ENCODE measurements around the gene FRMD4A. TPM values are rescaled to one million over a fixed set of nuclear protein-coding genes. Genes with fewer than 3 reads are reported as not detected.

FRMD4A gene
- total and polyA plus RNA-seq, 2 experiments from 2014 or later, result 5.4 to 10.3 TPM

- no peaks in the 10 kb centered on the region for H3K9me3 ChIP-seq (ENCODE audit: low read depth)
- DNase-seq (ENCODE audit: low spot score), result no peak
- no peaks in the 10 kb centered on the region for H3K9me2 ChIP-seq (replicated peaks; ENCODE audit: insufficient read depth)
- H2AFZ ChIP-seq, result no peak overlapping the region
- TF ChIP-seq, protein P1, sequence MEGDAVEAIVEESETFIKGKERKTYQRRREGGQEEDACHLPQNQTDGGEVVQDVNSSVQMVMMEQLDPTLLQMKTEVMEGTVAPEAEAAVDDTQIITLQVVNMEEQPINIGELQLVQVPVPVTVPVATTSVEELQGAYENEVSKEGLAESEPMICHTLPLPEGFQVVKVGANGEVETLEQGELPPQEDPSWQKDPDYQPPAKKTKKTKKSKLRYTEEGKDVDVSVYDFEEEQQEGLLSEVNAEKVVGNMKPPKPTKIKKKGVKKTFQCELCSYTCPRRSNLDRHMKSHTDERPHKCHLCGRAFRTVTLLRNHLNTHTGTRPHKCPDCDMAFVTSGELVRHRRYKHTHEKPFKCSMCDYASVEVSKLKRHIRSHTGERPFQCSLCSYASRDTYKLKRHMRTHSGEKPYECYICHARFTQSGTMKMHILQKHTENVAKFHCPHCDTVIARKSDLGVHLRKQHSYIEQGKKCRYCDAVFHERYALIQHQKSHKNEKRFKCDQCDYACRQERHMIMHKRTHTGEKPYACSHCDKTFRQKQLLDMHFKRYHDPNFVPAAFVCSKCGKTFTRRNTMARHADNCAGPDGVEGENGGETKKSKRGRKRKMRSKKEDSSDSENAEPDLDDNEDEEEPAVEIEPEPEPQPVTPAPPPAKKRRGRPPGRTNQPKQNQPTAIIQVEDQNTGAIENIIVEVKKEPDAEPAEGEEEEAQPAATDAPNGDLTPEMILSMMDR (IDR thresholded peaks at IDR 0.05; ENCODE audit: poor library complexity), result no peak
- TF ChIP-seq EZH2phosphoT487 (IDR thresholded peaks at IDR 0.05; ENCODE audit: low read depth, severe bottlenecking, unreplicated experiment) (no peak), EZH2 (IDR thresholded peaks at IDR 0.05; ENCODE audit: borderline replicate concordance) (no peak)
- H3K4me1 ChIP-seq (ENCODE audit: insufficient read depth), result no peaks in the 10 kb centered on the region
- no peaks in the 10 kb centered on the region for H4K20me1 ChIP-seq (ENCODE audit: insufficient read depth, poor library complexity, severe bottlenecking)
- H3K27ac ChIP-seq, result no peak overlapping the region
- H3K36me3 ChIP-seq (replicated peaks; ENCODE audit: insufficient read depth, low read depth), result no peaks in the 10 kb centered on the region
- no peak overlapping the region for H3K4me2 ChIP-seq
- H3K79me2 ChIP-seq, result no peaks in the 10 kb centered on the region
- no peaks in the 10 kb centered on the region for H3K27me3 ChIP-seq
- 66% methylated on average over 2 of the region's 2 CpGs for WGBS (ENCODE audit: low lambda C conversion rate, missing lambda C conversion rate)
- no peak overlapping the region for H3K4me3 ChIP-seq
Measured at GRCh38 chr10:13801907-13802288, 528.8 kb downstream of the FRMD4A start.

- no peak for DNase-seq (ENCODE audit: low spot score)
- 91% methylated on average over 8 of the region's 8 CpGs for WGBS (ENCODE audit: low lambda C conversion rate, missing lambda C conversion rate)
- H3K36me3 ChIP-seq (replicated peaks; ENCODE audit: insufficient read depth, low read depth), result no peaks in the 10 kb centered on the region
- no peak overlapping the region for H3K27ac ChIP-seq
- no peaks in the 10 kb centered on the region for H4K20me1 ChIP-seq (ENCODE audit: insufficient read depth, poor library complexity, severe bottlenecking)
- no peak overlapping the region for H3K4me2 ChIP-seq
- H3K4me1 ChIP-seq (ENCODE audit: insufficient read depth), result no peaks in the 10 kb centered on the region
- no peaks in the 10 kb centered on the region for H3K9me2 ChIP-seq (replicated peaks; ENCODE audit: insufficient read depth)
- TF ChIP-seq, protein P1 (IDR thresholded peaks at IDR 0.05; ENCODE audit: poor library complexity), result no peak
- TF ChIP-seq EZH2 (IDR thresholded peaks at IDR 0.05; ENCODE audit: borderline replicate concordance) (no peak), EZH2phosphoT487 (IDR thresholded peaks at IDR 0.05; ENCODE audit: low read depth, severe bottlenecking, unreplicated experiment) (no peak)
- no peak overlapping the region for H2AFZ ChIP-seq
- H3K79me2 ChIP-seq, result no peaks in the 10 kb centered on the region
- no peaks in the 10 kb centered on the region for H3K27me3 ChIP-seq
- no peaks in the 10 kb centered on the region for H3K9me3 ChIP-seq (ENCODE audit: low read depth)
- no peak overlapping the region for H3K4me3 ChIP-seq
Measured at GRCh38 chr10:13801156-13801906, 529.4 kb downstream of the FRMD4A start.

- H3K4me3 ChIP-seq, result no peak overlapping the region
- H3K79me2 ChIP-seq, result no peaks in the 10 kb centered on the region
- no peak for DNase-seq (ENCODE audit: low spot score)
- 91% methylated on average over 9 of the region's 9 CpGs for WGBS (ENCODE audit: low lambda C conversion rate, missing lambda C conversion rate)
- H3K9me2 ChIP-seq (replicated peaks; ENCODE audit: insufficient read depth), result no peaks in the 10 kb centered on the region
- TF ChIP-seq, protein P1 (IDR thresholded peaks at IDR 0.05; ENCODE audit: poor library complexity), result no peak
- no peak for TF ChIP-seq EZH2phosphoT487 (IDR thresholded peaks at IDR 0.05; ENCODE audit: low read depth, severe bottlenecking, unreplicated experiment)
- no peak for TF ChIP-seq EZH2 (IDR thresholded peaks at IDR 0.05; ENCODE audit: borderline replicate concordance)
- H3K4me1 ChIP-seq (ENCODE audit: insufficient read depth), result peaks cover 7% of the 10 kb centered on the region
- H3K36me3 ChIP-seq (replicated peaks; ENCODE audit: insufficient read depth, low read depth), result no peaks in the 10 kb centered on the region
- no peaks in the 10 kb centered on the region for H3K27me3 ChIP-seq
- no peaks in the 10 kb centered on the region for H3K9me3 ChIP-seq (ENCODE audit: low read depth)
- H2AFZ ChIP-seq, result no peak overlapping the region
- H3K27ac ChIP-seq, result no peak overlapping the region
- H3K4me2 ChIP-seq, result no peak overlapping the region
- no peaks in the 10 kb centered on the region for H4K20me1 ChIP-seq (ENCODE audit: insufficient read depth, poor library complexity, severe bottlenecking)
Measured at GRCh38 chr10:13797164-13797563, 533.6 kb downstream of the FRMD4A start.

Data from hepatocyte (in vitro differentiated cells).